ENCODE measurements around the gene CDC16. TPM values are rescaled to one million over a fixed set of nuclear protein-coding genes. Genes with fewer than 3 reads are reported as not detected.

Gene CDC16
- 10 to 100 TPM; 59.8 to 63.6 TPM for total RNA-seq
- 100 to 1,000 TPM; 114 to 161 (median 129) TPM for polyA plus RNA-seq (ENCODE audit: insufficient read length in 6 of 6)
- long read RNA-seq, donor 1, transcript CDC16-203 (18 exons, 2,203 nt): minor isoform, 5 of 28 reads
- long read RNA-seq, donor 1, transcript CDC16-210 (6 exons, 1,003 nt): major isoform, 6 of 28 reads
- long read RNA-seq, donor 1, partial matches to known transcripts: 17 of 28 reads
- long read RNA-seq, donor 1, other reads (novel, unspliced or antisense): 0 of 28 reads
- long read RNA-seq, donor 2, transcript CDC16-210 (6 exons, 1,003 nt): major isoform, 8 of 22 reads
- long read RNA-seq, donor 2, transcript CDC16-203 (18 exons, 2,203 nt): minor isoform, 5 of 22 reads
- long read RNA-seq, donor 2, partial matches to known transcripts: 7 of 22 reads
- long read RNA-seq, donor 2, other reads (novel, unspliced or antisense): 0 of 22 reads
- long read RNA-seq, donor 3, transcript CDC16-203 (18 exons, 2,203 nt): major isoform, 7 of 10 reads
- long read RNA-seq, donor 3, partial matches to known transcripts: 0 of 10 reads
- long read RNA-seq, donor 3, other reads (novel, unspliced or antisense): 0 of 10 reads
- long read RNA-seq, donor 4, partial matches to known transcripts: 1 of 7 reads
- long read RNA-seq, donor 4, other reads (novel, unspliced or antisense): 1 of 7 reads
- long read RNA-seq, donor 5, transcript CDC16-210 (6 exons, 1,003 nt): major isoform, 8 of 14 reads
- long read RNA-seq, donor 5, transcript CDC16-203 (18 exons, 2,203 nt): minor isoform, 5 of 14 reads
- long read RNA-seq, donor 5, partial matches to known transcripts: 0 of 14 reads
- long read RNA-seq, donor 5, other reads (novel, unspliced or antisense): 0 of 14 reads
- long read RNA-seq, donor 6, partial matches to known transcripts: 7 of 13 reads
- long read RNA-seq, donor 6, other reads (novel, unspliced or antisense): 0 of 13 reads
- long read RNA-seq, donor 7, transcript CDC16-210 (6 exons, 1,003 nt): major isoform, 5 of 8 reads
- long read RNA-seq, donor 7, partial matches to known transcripts: 0 of 8 reads
- long read RNA-seq, donor 7, other reads (novel, unspliced or antisense): 0 of 8 reads
- long read RNA-seq, donor 8, transcript CDC16-210 (6 exons, 1,003 nt): major isoform, 6 of 25 reads
- long read RNA-seq, donor 8, transcript CDC16-203 (18 exons, 2,203 nt): minor isoform, 5 of 25 reads
- long read RNA-seq, donor 8, partial matches to known transcripts: 11 of 25 reads
- long read RNA-seq, donor 8, other reads (novel, unspliced or antisense): 0 of 25 reads
- long read RNA-seq, donor 9: 0 reads
- long read RNA-seq, donor 10, partial matches to known transcripts: 2 of 7 reads
- long read RNA-seq, donor 10, other reads (novel, unspliced or antisense): 2 of 7 reads
- long read RNA-seq, donor 11, partial matches to known transcripts: 0 of 8 reads
- long read RNA-seq, donor 11, other reads (novel, unspliced or antisense): 0 of 8 reads
- long read RNA-seq, donor 12, transcript CDC16-203 (18 exons, 2,203 nt): major isoform, 6 of 17 reads
- long read RNA-seq, donor 12, partial matches to known transcripts: 6 of 17 reads
- long read RNA-seq, donor 12, other reads (novel, unspliced or antisense): 0 of 17 reads

DNA sequence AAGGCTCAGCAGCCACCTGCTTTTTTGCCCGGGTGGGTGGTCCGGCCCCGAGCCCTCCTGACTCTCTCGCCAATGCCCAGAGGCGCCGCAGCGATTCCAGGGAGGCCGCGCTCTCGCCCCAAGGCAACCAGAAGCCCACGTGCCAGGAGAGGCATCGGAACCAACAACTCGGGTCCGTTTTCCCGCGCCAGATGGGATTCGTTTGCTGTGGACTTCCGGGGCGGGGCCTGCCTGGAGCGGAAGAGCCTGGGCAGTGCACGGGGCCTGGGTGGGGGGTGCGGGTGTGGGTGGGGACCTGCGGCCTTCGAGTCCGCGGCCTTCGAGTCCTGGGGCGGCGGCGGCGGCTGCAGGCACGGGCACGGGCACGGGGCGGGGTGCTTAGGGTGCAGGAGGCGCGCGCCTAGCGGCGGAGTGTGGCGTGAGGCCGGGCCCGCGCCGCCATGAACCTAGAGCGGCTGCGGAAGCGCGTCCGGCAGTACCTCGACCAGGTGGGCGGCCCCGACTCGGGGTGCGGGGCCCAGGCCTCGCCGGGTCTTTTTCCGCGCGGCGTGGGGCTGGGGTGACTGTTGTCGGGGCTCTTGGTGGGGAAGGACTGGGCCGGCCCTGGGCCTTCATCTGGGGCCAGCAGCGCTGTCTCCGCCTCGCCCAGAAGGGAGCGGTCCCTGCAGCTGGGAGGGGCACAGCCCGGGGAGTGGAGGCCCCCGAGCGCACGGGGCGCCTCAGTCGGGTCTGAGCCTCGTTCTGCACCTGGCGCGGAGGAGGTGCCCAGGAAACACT is at the start of gene CDC16:
TSS of gene CDC16 (plus strand) at position 253 of the 777 bp plus-strand sequence. CDS start at position 441, 188 bp downstream.
- TF ChIP-seq CTCF (IDR thresholded peaks at IDR 0.05): peak in 1 of 2 donors; percentile 34
- intact Hi-C loops (cut with DNase I): no loop called here
- Histone ChIP-seq H3K36me3 (peaks cover 1 to 32% of the 10 kb centered on the region in 2 donors), H3K9me3 (no peaks in the 10 kb centered on the region), H3K4me3 (peak within 1 kb of the TSS; percentile 93 to 97), H3K27ac (peak within 1 kb of the TSS; percentile 84 to 87), H3K4me1 (peaks cover 5 to 23% of the 10 kb centered on the region in 2 donors), H3K27me3 (peaks cover 0 to 11% of the 10 kb centered on the region in 2 donors)
- peak; percentile 98 for ATAC-seq
- peak; percentile 74 to 94 (median 90) for DNase-seq

DNA sequence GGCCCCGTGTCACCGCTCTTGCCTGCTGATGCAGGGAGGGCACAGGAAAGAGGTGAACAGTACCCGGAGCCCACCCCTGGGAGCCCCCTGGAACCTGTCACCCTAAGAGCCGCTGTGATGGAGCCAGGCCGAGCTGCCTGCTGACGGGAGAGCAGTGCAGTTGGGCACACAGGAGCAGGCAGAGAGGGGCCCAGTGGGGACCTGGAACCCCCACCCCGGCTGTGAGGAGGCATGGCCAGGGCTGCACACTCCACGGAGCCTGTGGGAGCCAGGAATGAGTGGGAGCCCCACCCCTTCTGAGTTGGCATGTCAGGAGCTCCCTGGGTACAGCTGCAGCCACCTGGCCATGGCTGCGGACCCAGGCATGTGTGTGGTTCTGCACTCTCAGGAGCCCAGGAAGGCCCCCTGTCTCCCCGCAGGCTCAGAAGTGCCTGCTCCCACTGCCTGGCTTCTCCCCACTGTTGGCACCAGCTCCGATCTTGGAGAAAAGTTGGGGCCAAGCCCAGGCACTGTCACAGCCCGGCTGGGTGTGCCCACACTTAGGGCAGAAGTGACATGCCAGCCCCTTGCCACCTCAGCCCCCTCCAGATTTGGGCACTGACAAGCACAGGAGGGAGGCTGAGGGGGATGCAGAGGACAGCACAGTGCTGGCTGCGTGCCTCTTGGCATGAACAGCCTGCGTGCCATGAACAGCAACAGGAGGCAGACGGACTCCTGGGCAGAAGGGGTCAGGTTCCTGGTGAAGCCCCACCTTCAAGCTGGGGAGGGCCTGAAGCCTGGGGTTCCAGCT is 49.3 kb upstream of the CDC16 start:
- no peaks in the 10 kb centered on the region for H3K4me1 ChIP-seq
- intact Hi-C loops (cut with DNase I): no loop called here
- ATAC-seq (no peak), DNase-seq (no peak)
- peaks cover 0 to 16% of the 10 kb centered on the region in 2 donors for H3K9me3 ChIP-seq
- no peak overlapping the region for H3K27ac ChIP-seq
- no peak overlapping the region for H3K4me3 ChIP-seq
- H3K27me3 ChIP-seq: no peaks in the 10 kb centered on the region
- no peak for TF ChIP-seq CTCF (IDR thresholded peaks at IDR 0.05)
- H3K36me3 ChIP-seq: no peaks in the 10 kb centered on the region

DNA sequence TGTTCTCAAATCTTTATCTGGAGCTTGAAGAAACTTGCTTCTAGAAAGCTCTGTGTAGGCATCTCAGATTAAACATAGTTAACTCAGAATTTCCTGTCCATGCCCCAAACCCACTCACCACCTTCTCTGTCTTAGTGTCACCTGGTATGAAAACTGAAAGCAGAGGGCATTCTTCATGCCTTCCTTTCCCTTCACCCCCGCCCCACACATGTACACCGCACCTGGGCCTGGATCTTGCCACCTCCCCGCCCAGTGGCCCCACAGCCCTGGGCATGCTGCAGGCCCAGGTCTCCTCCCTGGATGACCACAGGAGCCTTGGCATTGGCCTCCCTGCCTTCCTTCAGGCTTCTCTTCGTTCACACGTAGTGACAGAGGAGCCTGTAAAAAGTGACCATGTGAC is 39.8 kb upstream of the CDC16 start:
- Histone ChIP-seq H3K36me3 (no peaks in the 10 kb centered on the region), H3K4me3 (no peak overlapping the region), H3K9me3 (peaks cover 0 to under 1% of the 10 kb centered on the region in 2 donors), H3K27me3 (peaks cover 0 to under 1% of the 10 kb centered on the region in 2 donors), H3K27ac (no peak overlapping the region), H3K4me1 (no peaks in the 10 kb centered on the region)
- DNase-seq (peak in 1 of 4 donors; percentile 29), ATAC-seq (no peak)
- intact Hi-C loops (cut with DNase I): no loop called here
- TF ChIP-seq CTCF (IDR thresholded peaks at IDR 0.05): no peak
